ENCODE measurements around the gene SYT5. TPM values are rescaled to one million over a fixed set of nuclear protein-coding genes. Genes with fewer than 3 reads are reported as not detected.
A peak's percentile ranks its signal among the peaks of the same experiment; 100 is the strongest.

The SYT5 gene
- total RNA-seq, 2 experiments from 2014 or later: 0.84 TPM; not detected in 1

GRCh38 chr19:55165952-55166529 lies 14.0 kb downstream of the SYT5 start:
- no peaks in the 10 kb centered on the region for H3K36me3 ChIP-seq (ENCODE audit: insufficient read depth, low read length)
- intact Hi-C loops (cut with micrococcal nuclease; ENCODE audit: unreplicated experiment): loop anchor here (2.0 kb wide), 1 partner anchor 85 kb away; no protein-coding TSS in a partner anchor
- peak overlapping the region; percentile 47 for H3K4me3 ChIP-seq (ENCODE audit: low read depth, low read length, poor library complexity, severe bottlenecking)
- peak overlapping the region; percentile 55 for H3K4me2 ChIP-seq (ENCODE audit: low read length)
- peak; percentile 68 for TF ChIP-seq CTCF (conservative IDR thresholded peaks at IDR 0.05; ENCODE audit: low read length)
- no peak for TF ChIP-seq EZH2phosphoT487 (IDR thresholded peaks at IDR 0.05; ENCODE audit: borderline replicate concordance, low read depth, low read length)
- peak; percentile 46 for DNase-seq (ENCODE audit: low spot score)
- no peaks in the 10 kb centered on the region for H3K9me3 ChIP-seq (ENCODE audit: low read length)
- H3K27ac ChIP-seq (ENCODE audit: low read depth, low read length, poor library complexity, severe bottlenecking): no peak overlapping the region
- H3K9me2 ChIP-seq (ENCODE audit: insufficient read depth, low read length): no peaks in the 10 kb centered on the region
- ChIA-PET POLR2A (interaction anchor here (0.5 to 0.8 kb wide), 2 partner anchors 10 to 89 kb away, joined by 3 to 4 read pairs; no protein-coding TSS in a partner anchor), CTCF (ENCODE audit: unreplicated experiment) (no interaction called here)
- H2AFZ ChIP-seq (ENCODE audit: low read length): peak overlapping the region; percentile 32; the same call in 1 of the 2 replicates
- no peaks in the 10 kb centered on the region for H3K79me2 ChIP-seq (ENCODE audit: insufficient read depth, low read depth, low read length)
- BruUV-seq (replicated peaks): no TSS peak
- no peaks in the 10 kb centered on the region for H4K20me1 ChIP-seq (ENCODE audit: insufficient read depth, low read length)
- peaks cover 7% of the 10 kb centered on the region for H3K4me1 ChIP-seq (ENCODE audit: insufficient read depth, low read length, poor library complexity, severe bottlenecking)

GRCh38 chr19:55161571-55162322 lies 18.3 kb downstream of the SYT5 start:
- no peak for DNase-seq (ENCODE audit: low spot score)
- H3K79me2 ChIP-seq (ENCODE audit: insufficient read depth, low read depth, low read length): no peaks in the 10 kb centered on the region
- intact Hi-C loops (cut with micrococcal nuclease; ENCODE audit: unreplicated experiment): loop anchor here (5.0 kb wide), 1 partner anchor 279 kb away; no protein-coding TSS in a partner anchor
- no peaks in the 10 kb centered on the region for H3K36me3 ChIP-seq (ENCODE audit: insufficient read depth, low read length)
- TF ChIP-seq EZH2phosphoT487 (IDR thresholded peaks at IDR 0.05; ENCODE audit: borderline replicate concordance, low read depth, low read length) (no peak), CTCF (conservative IDR thresholded peaks at IDR 0.05; ENCODE audit: low read length) (no peak)
- H3K9me3 ChIP-seq (ENCODE audit: low read length): no peaks in the 10 kb centered on the region
- H3K4me1 ChIP-seq (ENCODE audit: insufficient read depth, low read length, poor library complexity, severe bottlenecking): peaks cover 6% of the 10 kb centered on the region
- no peaks in the 10 kb centered on the region for H3K9me2 ChIP-seq (ENCODE audit: insufficient read depth, low read length)
- H3K4me2 ChIP-seq (ENCODE audit: low read length): no peak overlapping the region
- H3K4me3 ChIP-seq (ENCODE audit: low read depth, low read length, poor library complexity, severe bottlenecking): no peak overlapping the region
- CTCF ChIA-PET (ENCODE audit: unreplicated experiment): interaction anchor here (1.5 kb wide), 1 partner anchor 10 kb away, joined by 3 read pairs; no protein-coding TSS in a partner anchor
- POLR2A ChIA-PET: no interaction called here
- H2AFZ ChIP-seq (ENCODE audit: low read length): no peak overlapping the region
- H3K27ac ChIP-seq (ENCODE audit: low read depth, low read length, poor library complexity, severe bottlenecking): no peak overlapping the region
- no TSS peak for BruUV-seq (replicated peaks)
- no peaks in the 10 kb centered on the region for H4K20me1 ChIP-seq (ENCODE audit: insufficient read depth, low read length)

All from OCI-LY7 (cell line).